Activated CD4-positive, alpha-beta memory T cell treated with anti-CD3 and anti-CD28 coated beads, Interleukin-2, amount 10 ng/mL, durations not matched to agents 7 days and 5 days (primary cell): ENCODE measurements around the gene C1QTNF7. TPM values are rescaled to one million over a fixed set of nuclear protein-coding genes. Genes with fewer than 3 reads are reported as not detected.

Experiments
- CTCF ChIA-PET: fragments of 350-600 bp; sonication (Branson Sonifier 250); formaldehyde crosslinking; loops from one replicate; lab custom pipeline; 2021; ENCODE audit warnings: antibody characterized with exemption, inconsistent platforms; lab: Charles Lee
- POLR2A ChIA-PET: fragments of 350-600 bp; sonication (Branson Sonifier 250); formaldehyde crosslinking; loops from one replicate; lab custom pipeline; 2021; ENCODE audit warnings: antibody characterized with exemption; lab: Charles Lee
- DNase-seq: peaks from one replicate; pipeline ENCODE4 v3.0.0-alpha.2; 2020
- H3K27ac Mint-ChIP-seq: one replicate; pipeline ENCODE4 v1.8.0; 2021; ENCODE audit warnings: mild to moderate bottlenecking, mixed read lengths
- H3K27me3 Mint-ChIP-seq: one replicate; pipeline ENCODE4 v1.8.0; 2021; ENCODE audit warnings: mixed read lengths
- H3K36me3 Mint-ChIP-seq: one replicate; pipeline ENCODE4 v1.8.0; 2021; ENCODE audit warnings: low read depth, mixed read lengths
- H3K4me1 Mint-ChIP-seq: one replicate; pipeline ENCODE4 v1.8.0; 2021; ENCODE audit warnings: mixed read lengths
- H3K4me3 Mint-ChIP-seq: one replicate; pipeline ENCODE4 v1.8.0; 2021; ENCODE audit warnings: mild to moderate bottlenecking, mixed read lengths
- H3K9me3 Mint-ChIP-seq: one replicate; pipeline ENCODE4 v1.8.0; 2021; ENCODE audit warnings: mixed read lengths
- total RNA-seq, 2 experiments: library from RNA; stranded (reverse); gene quantifications; one replicate each; pipeline ENCODE4 v1.2.3, GENCODE V29; 2021

C1QTNF7 gene, protein sequence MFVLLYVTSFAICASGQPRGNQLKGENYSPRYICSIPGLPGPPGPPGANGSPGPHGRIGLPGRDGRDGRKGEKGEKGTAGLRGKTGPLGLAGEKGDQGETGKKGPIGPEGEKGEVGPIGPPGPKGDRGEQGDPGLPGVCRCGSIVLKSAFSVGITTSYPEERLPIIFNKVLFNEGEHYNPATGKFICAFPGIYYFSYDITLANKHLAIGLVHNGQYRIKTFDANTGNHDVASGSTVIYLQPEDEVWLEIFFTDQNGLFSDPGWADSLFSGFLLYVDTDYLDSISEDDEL
- not detected for total RNA-seq

GRCh38 chr4:15427701-15428100, at the start of gene C1QTNF7:
Gene C1QTNF7 (plus strand): TSS chr4:15428033. CDS start chr4:15435744, 7,711 bp downstream.
- no peak for DNase-seq
- ChIA-PET POLR2A (no interaction called here), CTCF (no interaction called here)
- Mint-ChIP-seq H3K9me3 (no peaks in the 10 kb centered on the region), H3K4me1 (peaks cover 27% of the 10 kb centered on the region), H3K4me3 (no peak within 1 kb of the TSS), H3K36me3 (no peaks in the 10 kb centered on the region), H3K27me3 (no peaks in the 10 kb centered on the region), H3K27ac (no peak within 1 kb of the TSS)

DNA sequence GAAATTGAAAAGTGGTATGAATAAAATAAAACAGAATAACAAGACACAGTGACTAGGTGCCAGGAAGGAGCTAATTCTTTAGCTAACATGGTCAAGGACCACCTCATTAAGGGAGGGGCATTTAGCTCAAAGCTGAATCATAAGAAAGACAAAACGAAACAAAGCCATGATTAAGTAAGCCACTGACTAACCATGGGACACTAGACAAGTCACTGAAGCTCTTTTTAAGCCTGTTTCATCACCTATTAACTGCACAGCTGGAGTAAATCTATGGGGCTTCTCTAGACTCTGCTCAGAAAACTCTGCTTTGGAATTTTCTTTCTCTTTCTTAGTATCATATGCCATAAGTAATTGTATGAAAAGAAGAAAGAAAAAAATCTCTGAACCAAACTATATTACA, 49.8 kb upstream of the C1QTNF7 start:
- Mint-ChIP-seq H3K27ac (no peak overlapping the region), H3K4me1 (peaks cover 18% of the 10 kb centered on the region), H3K9me3 (no peaks in the 10 kb centered on the region), H3K4me3 (no peak overlapping the region), H3K36me3 (no peaks in the 10 kb centered on the region), H3K27me3 (peaks cover 6% of the 10 kb centered on the region)
- no peak for DNase-seq
- POLR2A ChIA-PET = no interaction called here
- CTCF ChIA-PET = interaction anchor here (1.1 to 2.6 kb wide), 5 partner anchors 18 to 197 kb away, joined by 3 to 10 read pairs (median 3); no protein-coding TSS in a partner anchor

DNA sequence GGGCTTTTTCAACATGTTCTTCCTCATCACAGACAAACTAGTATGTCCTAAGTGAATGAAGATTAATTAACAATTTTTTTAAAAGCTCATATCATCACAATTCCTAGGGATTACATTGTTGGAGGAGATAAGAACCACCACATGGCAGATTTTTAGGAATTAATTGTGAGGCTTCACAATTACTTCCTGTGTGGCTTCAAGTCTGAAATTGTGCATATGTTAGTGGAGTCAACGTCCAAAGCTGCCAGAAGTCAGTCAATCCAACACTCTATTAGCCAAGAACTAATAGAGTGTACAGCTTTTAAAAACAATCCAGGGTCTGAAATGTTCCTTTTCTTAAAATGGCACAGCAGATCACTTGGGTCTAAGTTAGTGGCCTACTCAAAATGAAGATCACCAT, 49.3 kb upstream of the C1QTNF7 start:
- no peaks in the 10 kb centered on the region for H3K9me3 Mint-ChIP-seq
- H3K27ac Mint-ChIP-seq = no peak overlapping the region

GRCh38 chr4:15381806-15382338, 46.0 kb upstream of the C1QTNF7 start:
- no peak for DNase-seq

More for the DNA sequence above, 49.3 kb upstream of the C1QTNF7 start:
- POLR2A ChIA-PET = no interaction called here
- DNase-seq = no peak
- H3K36me3 Mint-ChIP-seq = no peaks in the 10 kb centered on the region
- H3K27me3 Mint-ChIP-seq = peaks cover 6% of the 10 kb centered on the region
- CTCF ChIA-PET = interaction anchor here (1.1 to 2.6 kb wide), 5 partner anchors 18 to 198 kb away, joined by 3 to 10 read pairs (median 3); no protein-coding TSS in a partner anchor
- H3K4me1 Mint-ChIP-seq = peaks cover 18% of the 10 kb centered on the region
- no peak overlapping the region for H3K4me3 Mint-ChIP-seq

DNA sequence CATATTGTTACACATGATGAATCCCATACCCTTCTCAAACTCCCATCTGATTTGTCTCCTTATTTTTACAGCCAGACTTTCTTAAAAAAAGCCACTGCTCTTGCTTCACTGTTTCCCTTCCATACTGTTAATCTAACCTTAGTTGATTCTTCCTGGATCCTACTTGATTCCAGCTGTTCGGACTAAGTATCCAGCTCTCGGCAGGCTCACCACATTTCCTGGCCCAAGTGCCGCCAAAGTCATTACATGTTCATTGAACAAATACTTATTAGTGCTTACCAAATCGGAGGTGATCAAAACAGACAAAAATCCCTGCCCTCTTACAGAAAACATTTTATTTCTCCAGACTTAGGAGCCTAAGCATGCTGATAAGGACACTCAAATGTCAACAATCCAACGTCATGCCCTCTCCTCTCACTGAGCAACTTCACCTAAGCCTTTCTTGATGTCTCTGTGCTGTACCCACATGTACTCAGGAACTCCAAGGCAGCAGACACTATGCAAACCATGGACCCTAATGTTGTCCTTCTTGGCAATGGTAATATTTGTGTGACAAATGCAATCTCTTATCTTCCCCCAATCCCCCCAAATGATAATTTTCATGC, 45.1 kb upstream of the C1QTNF7 start:
- Mint-ChIP-seq H3K27ac (no peak overlapping the region), H3K36me3 (no peaks in the 10 kb centered on the region), H3K4me3 (no peak overlapping the region), H3K9me3 (no peaks in the 10 kb centered on the region), H3K27me3 (peaks cover 6% of the 10 kb centered on the region), H3K4me1 (no peaks in the 10 kb centered on the region)
- ChIA-PET CTCF (interaction anchor here (1.0 kb wide), 1 partner anchor 14 kb away, joined by 3 read pairs; no protein-coding TSS in a partner anchor), POLR2A (no interaction called here)
- DNase-seq = no peak

More at GRCh38 chr4:15381806-15382338, 46.0 kb upstream of the C1QTNF7 start:
- H3K4me3 Mint-ChIP-seq = no peak overlapping the region
- no peaks in the 10 kb centered on the region for H3K9me3 Mint-ChIP-seq
- no peak overlapping the region for H3K27ac Mint-ChIP-seq
- no peaks in the 10 kb centered on the region for H3K36me3 Mint-ChIP-seq
- H3K27me3 Mint-ChIP-seq = peaks cover 6% of the 10 kb centered on the region
- peaks cover under 1% of the 10 kb centered on the region for H3K4me1 Mint-ChIP-seq
- POLR2A ChIA-PET = no interaction called here
- CTCF ChIA-PET = interaction anchor here (1.0 kb wide), 1 partner anchor 15 kb away, joined by 3 read pairs; no protein-coding TSS in a partner anchor

- Mint-ChIP-seq H3K4me3 (no peak overlapping the region), H3K27ac (no peak overlapping the region), H3K9me3 (no peaks in the 10 kb centered on the region), H3K36me3 (no peaks in the 10 kb centered on the region), H3K27me3 (peaks cover 4% of the 10 kb centered on the region), H3K4me1 (no peaks in the 10 kb centered on the region)
- CTCF ChIA-PET = interaction anchor here (1.0 kb wide), 1 partner anchor 10 kb away, joined by 5 read pairs; no protein-coding TSS in a partner anchor
- POLR2A ChIA-PET = no interaction called here
- no peak for DNase-seq
Measured at GRCh38 chr4:15385515-15385914, 42.3 kb upstream of the C1QTNF7 start.

DNA sequence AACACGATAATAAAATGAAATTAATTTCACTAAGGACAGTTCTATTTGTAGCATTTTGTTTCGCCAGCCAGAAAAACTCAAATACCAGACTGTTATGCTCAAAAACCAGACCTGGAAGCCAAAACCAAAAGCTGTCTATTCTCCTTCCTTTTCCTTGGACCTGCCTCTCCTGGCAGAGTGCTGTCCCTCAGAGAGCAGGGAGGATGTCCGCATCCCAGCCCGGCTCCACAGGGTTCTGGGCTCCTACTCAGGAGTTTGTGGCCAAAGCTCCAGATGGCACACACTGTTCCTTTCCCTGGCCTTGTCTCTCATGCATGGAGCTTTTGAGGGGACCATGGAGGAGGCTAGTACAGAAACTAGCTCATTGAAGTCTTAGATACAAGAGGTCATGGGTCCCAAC, 41.9 kb upstream of the C1QTNF7 start:
- Mint-ChIP-seq H3K9me3 (no peaks in the 10 kb centered on the region), H3K4me1 (no peaks in the 10 kb centered on the region), H3K27me3 (peaks cover 4% of the 10 kb centered on the region), H3K36me3 (no peaks in the 10 kb centered on the region), H3K4me3 (no peak overlapping the region), H3K27ac (no peak overlapping the region)
- CTCF ChIA-PET = interaction anchor here (1.0 kb wide), 1 partner anchor 10 kb away, joined by 5 read pairs; no protein-coding TSS in a partner anchor
- POLR2A ChIA-PET = no interaction called here
- no peak for DNase-seq

GRCh38 chr4:15390494-15390893, 37.3 kb upstream of the C1QTNF7 start:
- POLR2A ChIA-PET = no interaction called here
- CTCF ChIA-PET = no interaction called here
- DNase-seq = no peak
- H3K9me3 Mint-ChIP-seq = no peaks in the 10 kb centered on the region
- no peak overlapping the region for H3K4me3 Mint-ChIP-seq
- no peaks in the 10 kb centered on the region for H3K27me3 Mint-ChIP-seq
- H3K36me3 Mint-ChIP-seq = no peaks in the 10 kb centered on the region
- H3K4me1 Mint-ChIP-seq = no peaks in the 10 kb centered on the region
- H3K27ac Mint-ChIP-seq = no peak overlapping the region

DNA sequence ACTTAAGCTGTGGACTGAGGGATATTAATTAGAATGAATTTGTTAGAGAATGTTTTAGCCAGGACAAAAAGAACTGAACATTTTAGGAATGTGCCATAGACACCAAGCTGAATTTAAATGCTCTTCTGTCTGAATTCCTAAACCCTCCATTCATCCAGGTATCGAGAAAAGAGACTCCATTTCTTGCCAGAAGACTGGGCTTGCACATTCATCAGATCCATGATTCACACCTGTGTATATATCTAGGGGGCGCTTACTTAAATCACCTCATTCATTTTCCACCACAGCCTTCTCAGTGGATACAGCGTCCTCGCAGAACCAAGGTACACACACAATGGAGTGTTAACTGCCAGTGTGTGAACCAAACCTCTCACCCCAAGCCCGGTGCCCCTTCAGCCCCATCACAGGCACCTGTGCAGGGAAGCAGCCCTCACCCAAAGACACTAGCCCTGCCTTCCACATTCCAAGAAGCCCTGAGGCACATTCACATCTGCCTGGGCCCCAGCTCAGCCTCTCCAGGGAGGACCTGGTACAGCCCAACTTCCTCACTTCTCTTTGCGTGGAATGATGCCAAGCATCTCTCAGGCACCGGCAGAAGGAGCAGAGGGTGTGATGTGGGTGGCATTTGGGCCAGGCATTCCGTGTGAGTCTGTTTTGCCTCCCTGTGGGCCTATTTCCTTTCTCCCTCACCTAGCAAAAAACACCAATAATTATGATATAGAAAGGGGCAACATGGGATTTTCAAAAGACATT, 35.6 kb upstream of the C1QTNF7 start:
- Mint-ChIP-seq H3K27ac (no peak overlapping the region), H3K36me3 (no peaks in the 10 kb centered on the region), H3K9me3 (no peaks in the 10 kb centered on the region), H3K4me3 (no peak overlapping the region), H3K27me3 (no peaks in the 10 kb centered on the region), H3K4me1 (no peaks in the 10 kb centered on the region)
- ChIA-PET CTCF (no interaction called here), POLR2A (no interaction called here)
- no peak for DNase-seq

DNA sequence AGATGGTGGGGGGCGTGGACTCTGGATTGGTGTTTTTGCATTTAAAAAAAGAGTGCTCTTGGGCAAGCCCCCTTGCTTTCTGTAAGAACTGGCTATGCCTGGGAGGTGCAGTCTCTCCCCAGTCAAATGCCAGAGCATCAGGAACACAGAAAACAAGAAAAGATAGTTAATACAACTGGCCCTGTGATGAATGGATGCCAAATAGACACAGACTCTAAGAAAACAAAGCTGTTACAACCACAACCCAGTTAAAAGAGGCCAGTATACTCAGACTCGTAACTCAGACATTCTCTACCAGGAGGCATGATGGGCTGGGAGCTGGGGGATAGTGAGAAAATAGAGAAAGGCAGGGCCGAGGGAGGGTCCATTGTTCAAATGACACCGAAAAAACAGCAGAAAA, 32.5 kb upstream of the C1QTNF7 start:
- Mint-ChIP-seq H3K36me3 (no peaks in the 10 kb centered on the region), H3K9me3 (no peaks in the 10 kb centered on the region), H3K4me3 (no peak overlapping the region), H3K4me1 (peaks cover 2% of the 10 kb centered on the region), H3K27me3 (no peaks in the 10 kb centered on the region), H3K27ac (no peak overlapping the region)
- POLR2A ChIA-PET = no interaction called here
- CTCF ChIA-PET = interaction anchor here (1.3 to 2.4 kb wide), 10 partner anchors 9 to 163 kb away, joined by 3 to 18 read pairs (median 6); no protein-coding TSS in a partner anchor
- no peak for DNase-seq

DNA sequence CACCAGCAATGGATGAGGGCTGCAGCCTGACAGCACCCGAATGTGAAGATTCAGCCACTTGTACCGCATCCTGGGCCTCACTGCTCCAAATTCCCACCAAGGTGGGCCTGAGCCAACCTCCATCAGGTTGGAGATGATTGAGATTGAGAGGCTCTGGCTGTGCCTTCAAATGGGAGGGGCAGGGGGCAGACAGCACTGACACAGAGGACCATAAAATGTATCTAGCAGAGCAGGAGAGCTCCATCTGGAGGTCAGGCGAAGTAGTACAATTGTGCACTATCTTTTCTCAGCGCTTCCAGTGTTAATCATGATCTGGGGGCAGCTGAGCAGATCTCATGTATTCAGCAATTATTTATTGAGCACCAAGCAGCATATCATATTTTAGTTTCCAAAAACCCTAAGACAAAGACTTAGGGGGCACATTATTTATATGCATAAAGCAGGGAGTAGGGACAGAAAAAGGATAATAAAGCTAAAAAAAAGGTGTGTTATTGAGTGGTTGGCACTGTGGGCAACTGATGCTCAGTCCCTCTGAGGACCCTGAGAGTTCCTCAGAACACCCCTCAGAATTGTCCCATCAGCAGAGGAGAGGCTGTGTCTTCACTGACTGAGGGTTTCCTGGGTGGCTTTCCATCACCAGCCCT, 31.6 kb upstream of the C1QTNF7 start:
- DNase-seq = peak; percentile 56
- ChIA-PET CTCF (interaction anchor here (0.6 to 2.4 kb wide), 29 partner anchors 9 to 286 kb away, joined by 3 to 18 read pairs (median 4); partner anchors contain the start of gene FAM200B), POLR2A (no interaction called here)
- Mint-ChIP-seq H3K36me3 (no peaks in the 10 kb centered on the region), H3K27ac (no peak overlapping the region), H3K27me3 (no peaks in the 10 kb centered on the region), H3K9me3 (no peaks in the 10 kb centered on the region), H3K4me3 (no peak overlapping the region), H3K4me1 (peaks cover 11% of the 10 kb centered on the region)

DNA sequence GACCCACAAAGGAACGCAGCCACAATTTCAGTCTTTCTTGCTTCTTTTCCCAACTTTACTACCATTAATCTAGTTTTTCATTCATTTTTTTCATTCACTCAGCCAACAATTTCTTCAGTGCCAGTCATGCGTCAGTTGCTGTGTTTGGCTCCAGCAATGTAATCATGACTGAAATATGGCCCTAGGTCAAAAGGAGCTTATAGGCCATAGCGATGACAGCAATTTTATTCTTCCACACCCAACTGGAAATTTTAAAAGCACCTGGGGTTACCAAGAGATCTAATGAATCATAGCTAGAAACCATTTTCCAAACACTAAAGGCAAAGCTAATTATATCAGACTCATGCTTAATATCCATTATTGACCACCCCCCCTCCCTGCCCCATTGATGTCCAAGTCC, 29.8 kb upstream of the C1QTNF7 start:
- ChIA-PET POLR2A (interaction anchor here (0.6 kb wide), 1 partner anchor 24 kb away, joined by 4 read pairs; no protein-coding TSS in a partner anchor), CTCF (interaction anchor here (1.5 kb wide), 1 partner anchor 279 kb away, joined by 3 read pairs; no protein-coding TSS in a partner anchor)
- no peaks in the 10 kb centered on the region for H3K9me3 Mint-ChIP-seq
- no peaks in the 10 kb centered on the region for H3K36me3 Mint-ChIP-seq
- no peak overlapping the region for H3K4me3 Mint-ChIP-seq
- no peak for DNase-seq
- peaks cover 4% of the 10 kb centered on the region for H3K27me3 Mint-ChIP-seq
- peaks cover 20% of the 10 kb centered on the region for H3K4me1 Mint-ChIP-seq
- no peak overlapping the region for H3K27ac Mint-ChIP-seq
